ENCODE results near the gene WDR62.
A peak's percentile ranks its signal among the peaks of the same experiment; 100 is the strongest.

Gene WDR62

GRCh38 chr19:36054733-36055686 is at the start of gene WDR62:
TSS of gene WDR62 (plus strand) at chr19:36054897. CDS start at chr19:36054972, 75 bp downstream.
- peak; percentile 93 for DNase-seq (ENCODE audit: low read depth in 2 of 2)

- no peak for DNase-seq (ENCODE audit: low read depth in 2 of 2)
These were observed 47.7 kb upstream of the WDR62 start for GRCh38 chr19:36006955-36007354.

- DNase-seq (ENCODE audit: low read depth in 2 of 2) = no peak
These were observed 46.2 kb upstream of the WDR62 start, which contains the start of gene SYNE4 for GRCh38 chr19:36008336-36008978. TSS of gene SYNE4 (minus strand) at chr19:36008813. CDS start at chr19:36008681, 132 bp downstream.

GRCh38 chr19:36009220-36009619 is 45.5 kb upstream of the WDR62 start:
- peak; percentile 42 for DNase-seq (ENCODE audit: low read depth in 2 of 2)

GRCh38 chr19:36009633-36010379 is 44.9 kb upstream of the WDR62 start:
- DNase-seq (ENCODE audit: low read depth in 2 of 2) = no peak

GRCh38 chr19:36010402-36010801 is 44.3 kb upstream of the WDR62 start:
- DNase-seq (ENCODE audit: low read depth in 2 of 2) = no peak

- DNase-seq (ENCODE audit: low read depth in 2 of 2) = no peak
These were observed 41.3 kb upstream of the WDR62 start for GRCh38 chr19:36013280-36014011.

GRCh38 chr19:36014012-36014924 is 40.4 kb upstream of the WDR62 start, which contains the start of gene ALKBH6:
TSS of gene ALKBH6 (minus strand) at chr19:36014213. CDS start at chr19:36013397, 816 bp downstream.
- peak; percentile 100 for DNase-seq (ENCODE audit: low read depth in 2 of 2)

- no peak for DNase-seq (ENCODE audit: low read depth in 2 of 2)
These were observed 35.5 kb upstream of the WDR62 start for GRCh38 chr19:36019061-36019670.

- DNase-seq (ENCODE audit: low read depth in 2 of 2) = no peak
These were observed 31.3 kb upstream of the WDR62 start for GRCh38 chr19:36023432-36023831.

- no peak for DNase-seq (ENCODE audit: low read depth in 2 of 2)
These were observed 29.2 kb upstream of the WDR62 start for GRCh38 chr19:36025541-36025940.

GRCh38 chr19:36026091-36026876 is 28.4 kb upstream of the WDR62 start:
- DNase-seq (ENCODE audit: low read depth in 2 of 2) = no peak

GRCh38 chr19:36027696-36028095 is 27.0 kb upstream of the WDR62 start:
- DNase-seq (ENCODE audit: low read depth in 2 of 2) = no peak

- DNase-seq (ENCODE audit: low read depth in 2 of 2) = no peak
These were observed 26.2 kb upstream of the WDR62 start for GRCh38 chr19:36028313-36029041.

- no peak for DNase-seq (ENCODE audit: low read depth in 2 of 2)
These were observed 24.2 kb upstream of the WDR62 start for GRCh38 chr19:36030264-36031148.

- no peak for DNase-seq (ENCODE audit: low read depth in 2 of 2)
These were observed 23.4 kb upstream of the WDR62 start for GRCh38 chr19:36031308-36031707.
